Stomach (tissue), 19 donors: Measurements from ENCODE around the gene SMAD3. TPM values are rescaled to one million over a fixed set of nuclear protein-coding genes. Genes with fewer than 3 reads are reported as not detected.
A peak's percentile ranks its signal among the peaks of the same experiment; 100 is the strongest.

Experiments
- DNase-seq, 2 donors: peaks; one replicate each; pipeline versions ENCODE4 v3.0.0 to v3.0.0-alpha.2; 2013 to 2019
- H3K27ac ChIP-seq, 5 donors: fragments of 200-600 bp in 4 of 5; sonication (generic) in 4 of 5; one replicate each; pipeline ENCODE4 v1.5.1; 2013 to 2019; ENCODE audit warnings: mild to moderate bottlenecking in 1 of 5, moderate library complexity in 1 of 5
- H3K27me3 ChIP-seq, 3 donors: fragments of 200-600 bp; sonication (generic); one replicate each; pipeline ENCODE4 v1.5.1; 2017 to 2019; ENCODE audit warnings: mixed run types in 1 of 3
- H3K36me3 ChIP-seq, 4 donors: fragments of 200-600 bp; sonication (generic); 1 replicate in 3 of 4; 2 replicates in 1 of 4; pipeline ENCODE4 v1.5.1; 2016 to 2019
- H3K4me1 ChIP-seq, 4 donors: fragments of 200-600 bp; sonication (generic); one replicate each; pipeline ENCODE4 v1.5.1; 2016 to 2019
- H3K4me3 ChIP-seq, 4 donors: fragments of 200-600 bp; sonication (generic) in 3 of 4; one replicate each; pipeline ENCODE4 v1.5.1; 2016 to 2019; ENCODE audit warnings: mild to moderate bottlenecking in 1 of 4
- H3K9me3 ChIP-seq, 4 donors: fragments of 200-600 bp; sonication (generic); one replicate each; pipeline ENCODE4 v1.5.1; 2016 to 2019
- CTCF ChIP-seq, 7 experiments: fragments of 450-650 bp in 4 of 7; fragments of 200-600 bp in 3 of 7; sonication (generic) in 3 of 7; IDR thresholded peaks; one replicate each; pipeline ENCODE4 v1.5.1; 2016 to 2019; ENCODE audit warnings: antibody characterized with exemption in 7 of 7, control low read depth in 2 of 7, mild to moderate bottlenecking in 1 of 7
- EP300 ChIP-seq: sonication (generic); formaldehyde crosslinking; IDR thresholded peaks from one replicate; pipeline ENCODE4 v1.6.1; 2017; ENCODE audit warnings: antibody characterized with exemption
- POLR2A ChIP-seq, 4 donors: fragments of 450-650 bp; IDR thresholded peaks; one replicate each; pipeline ENCODE4 v1.6.1; 2016; ENCODE audit warnings: antibody characterized with exemption in 4 of 4, control low read depth in 2 of 4, mild to moderate bottlenecking in 1 of 4, moderate library complexity in 1 of 4
- POLR2AphosphoS5 ChIP-seq, 3 donors: sonication (generic); formaldehyde crosslinking; IDR thresholded peaks; one replicate each; pipeline ENCODE4 v1.6.1; 2016; ENCODE audit warnings: antibody characterized with exemption in 3 of 3
- WGBS, 5 donors: extraction: QIAGEN DNeasy Blood & Tissue Kit in 3 of 5; methylation state at CpG; one replicate each; pipeline versions ENCODE4 v1.1.5 to v1.1.7; 2013 to 2018; 5-methylcytosine and 5-hydroxymethylcytosine counted together
- intact Hi-C: fragments of 100-400 bp; cut with DNase I; formaldehyde crosslinking; loops from one replicate; pipeline ENCODE4 v1.15.1; 2023; ENCODE audit warnings: low total_unique reads
- long read RNA-seq, 10 donors: transcript quantifications; one replicate each; lab custom pipeline, GENCODE V29; 2026
- polyA plus RNA-seq, 3 donors: library from polyadenylated mRNA; stranded (reverse); fragments of 200-250 nt; gene quantifications; one replicate each; pipeline ENCODE4 v1.2.3, GENCODE V29; 2013
- total RNA-seq, 5 donors: library from RNA; depleted of rRNA; stranded (reverse); fragments of >200 nt; gene quantifications; one replicate each; pipeline versions ENCODE4 v1.1.0 to v1.2.3, GENCODE V29; 2014 to 2016
- donor health status: healthy with polysubstance abuse.
- donor health status: Bipolar disorder and iron deficiency.
- donor health status: healthy.

SMAD3 gene
- total RNA-seq (100 to 1,000 TPM in 1 of 5 donors, 10 to 100 TPM in 4; 22.8 to 103 (median 48.1) TPM), polyA plus RNA-seq (10 to 100 TPM in 2 of 3 donors, 1 to 10 TPM in 1; 6.8 to 18.2 (median 10.7) TPM)
- long read RNA-seq, donor 1: 0 reads
- long read RNA-seq, donor 2, full-length matches to known transcripts: 5 of 5 reads
- long read RNA-seq, donor 2, partial matches to known transcripts: 0 of 5 reads
- long read RNA-seq, donor 2, other reads (novel, unspliced or antisense): 0 of 5 reads
- long read RNA-seq, donor 3, full-length matches to known transcripts: 4 of 4 reads
- long read RNA-seq, donor 3, partial matches to known transcripts: 0 of 4 reads
- long read RNA-seq, donor 3, other reads (novel, unspliced or antisense): 0 of 4 reads
- long read RNA-seq, donor 4, partial matches to known transcripts: 0 of 1 reads
- long read RNA-seq, donor 4, other reads (novel, unspliced or antisense): 0 of 1 reads
- long read RNA-seq, donor 5, full-length matches to known transcripts: 2 of 2 reads
- long read RNA-seq, donor 5, partial matches to known transcripts: 0 of 2 reads
- long read RNA-seq, donor 5, other reads (novel, unspliced or antisense): 0 of 2 reads
- long read RNA-seq, donor 6, full-length matches to known transcripts: 8 of 8 reads
- long read RNA-seq, donor 6, partial matches to known transcripts: 0 of 8 reads
- long read RNA-seq, donor 6, other reads (novel, unspliced or antisense): 0 of 8 reads
- long read RNA-seq, donor 7, full-length matches to known transcripts: 2 of 14 reads
- long read RNA-seq, donor 7, partial matches to known transcripts: 12 of 14 reads
- long read RNA-seq, donor 7, other reads (novel, unspliced or antisense): 0 of 14 reads
- long read RNA-seq, donor 8, full-length matches to known transcripts: 5 of 5 reads
- long read RNA-seq, donor 8, partial matches to known transcripts: 0 of 5 reads
- long read RNA-seq, donor 8, other reads (novel, unspliced or antisense): 0 of 5 reads
- long read RNA-seq, donor 9, full-length matches to known transcripts: 2 of 21 reads
- long read RNA-seq, donor 9, partial matches to known transcripts: 19 of 21 reads
- long read RNA-seq, donor 9, other reads (novel, unspliced or antisense): 0 of 21 reads
- long read RNA-seq, donor 10, full-length matches to known transcripts: 1 of 1 reads
- long read RNA-seq, donor 10, partial matches to known transcripts: 0 of 1 reads
- long read RNA-seq, donor 10, other reads (novel, unspliced or antisense): 0 of 1 reads

- peak within 1 kb of the TSS; percentile 61 to 83 (median 72) for H3K4me3 ChIP-seq
- peaks cover 59 to 72% (median 63%) of the 10 kb centered on the region in 4 donors for H3K4me1 ChIP-seq
- H3K9me3 ChIP-seq: no peaks in the 10 kb centered on the region
- DNase-seq: peak; percentile 92 to 97
- H3K27ac ChIP-seq: peak within 1 kb of the TSS; percentile 93 to 98 (median 94)
- no peaks in the 10 kb centered on the region for H3K27me3 ChIP-seq
- WGBS, 5 donors: 0 to 3% (median 1%) methylated on average over 7 to 63 of the region's 63 CpGs
- intact Hi-C loops: loop anchor here (10.0 kb wide), 1 partner anchor 59 kb away; no protein-coding TSS in a partner anchor
- TF ChIP-seq POLR2AphosphoS5 (IDR thresholded peaks at IDR 0.05) (peak; percentile 64 to 90 (median 89)), CTCF (IDR thresholded peaks at IDR 0.05) (no peak), POLR2A (IDR thresholded peaks at IDR 0.05) (peak in 1 of 4 donors; percentile 46)
- H3K36me3 ChIP-seq: no peaks in the 10 kb centered on the region
Observed at GRCh38 chr15:67065531-67066005, at the start of gene SMAD3. SMAD3 (plus strand) TSS chr15:67065602; CDS start chr15:67066155, 553 bp downstream.

GRCh38 chr15:67017311-67017710 is 48.1 kb upstream of the SMAD3 start:
- Histone ChIP-seq H3K27ac (no peak overlapping the region), H3K4me3 (no peak overlapping the region), H3K36me3 (no peaks in the 10 kb centered on the region), H3K4me1 (peaks cover 0 to 9% (median 0%) of the 10 kb centered on the region in 4 donors), H3K9me3 (no peaks in the 10 kb centered on the region), H3K27me3 (no peaks in the 10 kb centered on the region)
- intact Hi-C loops: no loop called here
- no peak for DNase-seq
- TF ChIP-seq POLR2AphosphoS5 (IDR thresholded peaks at IDR 0.05): no peak
- no peak for TF ChIP-seq EP300
- no peak for TF ChIP-seq POLR2A (IDR thresholded peaks at IDR 0.05)
- TF ChIP-seq CTCF (IDR thresholded peaks at IDR 0.05): no peak
- 55 to 84% (median 71%) methylated on average over 4 of the region's 4 CpGs for WGBS, 5 donors

- H3K27ac ChIP-seq: no peak overlapping the region
- WGBS, 5 donors: 76 to 95% (median 88%) methylated on average over 1 of the region's 1 CpG
- intact Hi-C loops: no loop called here
- no peaks in the 10 kb centered on the region for H3K27me3 ChIP-seq
- peaks cover 0 to 11% (median 0%) of the 10 kb centered on the region in 4 donors for H3K4me1 ChIP-seq
- H3K36me3 ChIP-seq: no peaks in the 10 kb centered on the region
- H3K4me3 ChIP-seq: no peak overlapping the region
- H3K9me3 ChIP-seq: no peaks in the 10 kb centered on the region
- DNase-seq: no peak
- TF ChIP-seq CTCF (IDR thresholded peaks at IDR 0.05) (no peak), EP300 (no peak), POLR2A (IDR thresholded peaks at IDR 0.05) (no peak), POLR2AphosphoS5 (IDR thresholded peaks at IDR 0.05) (no peak)
Observed at GRCh38 chr15:67018026-67018425, 47.4 kb upstream of the SMAD3 start.
